ENCODE data around the gene COIL.
"Not testable (repeated sequence)": the region's sequence is repeated elsewhere in the genome, so short reads cannot be mapped to it uniquely, and the experiment has no call there.

The COIL gene

GRCh38 chr17:56995766-56996165, 34.9 kb upstream of the COIL start:
- Histone ChIP-seq H3K4me1 (ENCODE audit: control insufficient read depth, insufficient read depth, low read length) (no peaks in the 10 kb centered on the region), H3K4me3 (ENCODE audit: insufficient read depth, low read depth, low read length) (no peak overlapping the region), H3K27ac (ENCODE audit: insufficient read depth, low read depth, low read length, poor library complexity, severe bottlenecking) (no peak overlapping the region), H3K9me3 (ENCODE audit: control insufficient read depth, low read length) (no peaks in the 10 kb centered on the region), H3K36me3 (ENCODE audit: control insufficient read depth, insufficient read depth, low read length) (peaks cover 4% of the 10 kb centered on the region), H3K27me3 (ENCODE audit: control insufficient read depth, insufficient read depth, low read length, poor library complexity, severe bottlenecking) (no peaks in the 10 kb centered on the region)
- WGBS, 2 experiments, result 88 to 94% methylated on average over 1 of the region's 1 CpG

- WGBS, 2 experiments, result 95 to 96% methylated on average over 4 of the region's 4 CpGs
- no peaks in the 10 kb centered on the region for H3K9me3 ChIP-seq (ENCODE audit: control insufficient read depth, low read length)
- H3K27ac ChIP-seq (ENCODE audit: insufficient read depth, low read depth, low read length, poor library complexity, severe bottlenecking), result no peak overlapping the region
- H3K36me3 ChIP-seq (ENCODE audit: control insufficient read depth, insufficient read depth, low read length), result peaks cover 4% of the 10 kb centered on the region
- no peak overlapping the region for H3K4me3 ChIP-seq (ENCODE audit: insufficient read depth, low read depth, low read length)
- H3K4me1 ChIP-seq (ENCODE audit: control insufficient read depth, insufficient read depth, low read length), result no peaks in the 10 kb centered on the region
- no peaks in the 10 kb centered on the region for H3K27me3 ChIP-seq (ENCODE audit: control insufficient read depth, insufficient read depth, low read length, poor library complexity, severe bottlenecking)
Measured at GRCh38 chr17:56994009-56994792, 33.4 kb upstream of the COIL start.

- no peaks in the 10 kb centered on the region for H3K9me3 ChIP-seq (ENCODE audit: control insufficient read depth, low read length)
- no peak overlapping the region for H3K4me3 ChIP-seq (ENCODE audit: insufficient read depth, low read depth, low read length)
- H3K36me3 ChIP-seq (ENCODE audit: control insufficient read depth, insufficient read depth, low read length), result peaks cover 4% of the 10 kb centered on the region
- no peaks in the 10 kb centered on the region for H3K4me1 ChIP-seq (ENCODE audit: control insufficient read depth, insufficient read depth, low read length)
- WGBS, 2 experiments, result 95 to 100% methylated on average over 1 of the region's 1 CpG
- no peak overlapping the region for H3K27ac ChIP-seq (ENCODE audit: insufficient read depth, low read depth, low read length, poor library complexity, severe bottlenecking)
- H3K27me3 ChIP-seq (ENCODE audit: control insufficient read depth, insufficient read depth, low read length, poor library complexity, severe bottlenecking), result no peaks in the 10 kb centered on the region
Measured at GRCh38 chr17:56992364-56992763, 31.5 kb upstream of the COIL start.

GRCh38 chr17:56988901-56989572, 28.2 kb upstream of the COIL start:
- Histone ChIP-seq H3K27ac (ENCODE audit: insufficient read depth, low read depth, low read length, poor library complexity, severe bottlenecking) (no peak overlapping the region), H3K36me3 (ENCODE audit: control insufficient read depth, insufficient read depth, low read length) (peaks cover 5% of the 10 kb centered on the region), H3K4me1 (ENCODE audit: control insufficient read depth, insufficient read depth, low read length) (no peaks in the 10 kb centered on the region), H3K9me3 (ENCODE audit: control insufficient read depth, low read length) (no peaks in the 10 kb centered on the region), H3K27me3 (ENCODE audit: control insufficient read depth, insufficient read depth, low read length, poor library complexity, severe bottlenecking) (no peaks in the 10 kb centered on the region), H3K4me3 (ENCODE audit: insufficient read depth, low read depth, low read length) (no peak overlapping the region)
- WGBS, 2 experiments, result 92 to 93% methylated on average over 4 of the region's 4 CpGs

DNA sequence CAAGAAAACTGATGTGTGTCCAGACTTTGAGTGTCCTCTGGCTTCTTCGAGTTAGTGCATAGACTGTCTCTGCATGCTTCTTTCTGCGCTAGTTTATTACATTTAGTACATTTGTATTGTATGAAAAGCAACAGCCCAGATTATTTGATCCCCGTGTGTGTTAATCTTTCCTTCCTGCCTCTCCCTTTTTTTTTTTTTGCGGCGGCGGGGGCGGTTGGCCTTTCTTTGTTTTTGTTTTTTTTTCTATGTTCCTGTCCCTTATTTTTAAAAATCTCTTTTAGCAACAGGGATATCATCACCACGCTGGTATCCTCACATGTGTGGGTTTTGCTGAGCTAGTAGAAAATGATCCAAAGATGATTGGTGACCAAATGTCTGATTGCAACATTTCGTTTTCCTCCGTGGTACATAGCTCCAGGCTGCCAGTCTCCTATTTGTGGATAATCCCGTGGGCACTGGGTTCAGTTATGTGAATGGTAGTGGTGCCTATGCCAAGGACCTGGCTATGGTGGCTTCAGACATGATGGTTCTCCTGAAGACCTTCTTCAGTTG, 26.5 kb upstream of the COIL start:
- Histone ChIP-seq H3K9me3 (ENCODE audit: control insufficient read depth, low read length) (no peaks in the 10 kb centered on the region), H3K36me3 (ENCODE audit: control insufficient read depth, insufficient read depth, low read length) (peaks cover 5% of the 10 kb centered on the region), H3K27me3 (ENCODE audit: control insufficient read depth, insufficient read depth, low read length, poor library complexity, severe bottlenecking) (no peaks in the 10 kb centered on the region), H3K4me3 (ENCODE audit: insufficient read depth, low read depth, low read length) (no peak overlapping the region), H3K4me1 (ENCODE audit: control insufficient read depth, insufficient read depth, low read length) (peaks cover 8% of the 10 kb centered on the region), H3K27ac (ENCODE audit: insufficient read depth, low read depth, low read length, poor library complexity, severe bottlenecking) (no peak overlapping the region)
- WGBS, 2 experiments, result 93 to 96% methylated on average over 11 of the region's 11 CpGs

DNA sequence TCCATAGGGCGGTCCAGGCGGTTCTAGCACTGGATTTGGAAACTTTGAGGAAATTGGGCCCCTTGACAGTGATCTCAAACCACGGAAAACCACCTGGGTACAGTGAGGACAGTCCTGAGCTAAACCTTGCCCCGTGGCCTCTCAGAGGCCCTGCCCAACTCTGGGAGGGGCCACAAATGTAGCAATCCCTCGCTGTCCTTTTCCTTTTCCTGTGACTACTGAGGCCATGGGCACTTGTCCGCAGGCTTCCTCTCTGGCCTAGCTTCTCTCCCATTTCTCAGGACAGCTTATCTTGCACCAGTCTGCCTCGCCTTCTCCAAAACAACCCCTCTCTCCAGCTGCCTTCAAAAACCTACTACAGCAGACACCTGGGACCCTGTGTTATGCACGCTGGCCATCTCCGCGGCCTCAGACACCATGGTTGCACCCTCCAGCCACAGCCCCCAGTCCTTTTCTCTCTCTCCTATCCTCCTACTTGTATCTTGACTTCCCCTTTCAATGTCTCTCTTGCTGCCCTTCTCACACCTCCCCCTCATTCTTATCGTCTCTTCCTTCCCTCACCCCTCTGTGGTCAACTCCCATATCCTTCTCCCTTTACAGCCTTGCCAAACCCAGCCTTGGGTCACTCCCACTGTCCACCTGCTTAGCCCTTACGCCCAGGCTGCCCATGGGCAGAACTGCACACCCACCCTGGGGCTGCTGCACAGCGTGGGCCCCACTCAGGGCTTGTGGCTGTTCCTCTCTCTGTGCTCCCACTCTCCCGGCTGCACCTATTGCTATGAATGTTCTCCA, 24.7 kb upstream of the COIL start:
- peaks cover 5% of the 10 kb centered on the region for H3K36me3 ChIP-seq (ENCODE audit: control insufficient read depth, insufficient read depth, low read length)
- H3K4me3 ChIP-seq (ENCODE audit: insufficient read depth, low read depth, low read length), result no peak overlapping the region
- H3K9me3 ChIP-seq (ENCODE audit: control insufficient read depth, low read length), result no peaks in the 10 kb centered on the region
- H3K27ac ChIP-seq (ENCODE audit: insufficient read depth, low read depth, low read length, poor library complexity, severe bottlenecking), result no peak overlapping the region
- H3K4me1 ChIP-seq (ENCODE audit: control insufficient read depth, insufficient read depth, low read length), result peaks cover 14% of the 10 kb centered on the region
- 92 to 94% methylated on average over 14 of the region's 14 CpGs for WGBS, 2 experiments
- no peaks in the 10 kb centered on the region for H3K27me3 ChIP-seq (ENCODE audit: control insufficient read depth, insufficient read depth, low read length, poor library complexity, severe bottlenecking)

DNA sequence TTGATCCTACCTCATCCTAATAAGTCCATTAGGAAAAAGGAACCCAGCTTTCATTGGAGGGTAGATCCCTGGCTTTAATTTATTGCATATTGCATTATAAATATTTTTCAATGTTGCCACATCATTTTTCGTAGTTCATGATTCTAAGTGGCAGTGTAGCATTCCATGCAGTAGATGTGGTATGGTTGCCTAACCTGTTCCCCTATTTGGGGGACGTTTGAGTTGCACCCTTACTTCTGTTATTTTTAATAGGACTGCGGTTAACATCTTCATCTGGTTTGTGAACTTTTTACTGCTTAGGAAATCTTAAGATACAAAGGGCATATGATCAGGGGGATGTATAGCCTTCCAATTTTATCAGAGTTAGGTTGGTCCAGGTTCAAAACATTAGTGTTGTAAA, 22.5 kb upstream of the COIL start:
- Histone ChIP-seq H3K36me3 (ENCODE audit: control insufficient read depth, insufficient read depth, low read length) (peaks cover 5% of the 10 kb centered on the region), H3K27me3 (ENCODE audit: control insufficient read depth, insufficient read depth, low read length, poor library complexity, severe bottlenecking) (no peaks in the 10 kb centered on the region)
- WGBS, 2 experiments, result 91 to 100% methylated on average over 3 of the region's 3 CpGs

DNA sequence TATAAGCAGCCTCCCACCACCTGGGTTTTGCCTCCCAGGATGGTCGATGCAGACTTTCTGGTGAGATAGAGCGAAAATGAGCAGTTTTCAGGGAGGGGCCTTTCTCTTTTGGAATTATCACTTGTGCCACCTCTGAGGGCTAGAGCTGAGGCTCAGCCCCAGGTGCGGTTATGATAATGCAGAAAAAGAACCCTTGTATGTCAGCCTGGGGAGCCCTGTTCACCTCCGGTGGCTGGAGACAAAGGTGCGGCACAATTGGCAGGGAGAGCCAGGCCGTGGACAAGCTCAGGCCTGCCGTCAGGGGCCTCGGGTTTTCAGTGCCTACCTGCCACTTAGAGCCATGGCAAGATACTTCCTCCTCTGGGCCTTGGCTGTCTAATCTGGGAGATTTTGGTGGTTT, 21.5 kb upstream of the COIL start:
- Histone ChIP-seq H3K36me3 (ENCODE audit: control insufficient read depth, insufficient read depth, low read length) (peaks cover 5% of the 10 kb centered on the region), H3K9me3 (ENCODE audit: control insufficient read depth, low read length) (no peaks in the 10 kb centered on the region), H3K4me1 (ENCODE audit: control insufficient read depth, insufficient read depth, low read length) (peaks cover 14% of the 10 kb centered on the region), H3K27me3 (ENCODE audit: control insufficient read depth, insufficient read depth, low read length, poor library complexity, severe bottlenecking) (peaks cover under 1% of the 10 kb centered on the region), H3K27ac (ENCODE audit: insufficient read depth, low read depth, low read length, poor library complexity, severe bottlenecking) (no peak overlapping the region), H3K4me3 (ENCODE audit: insufficient read depth, low read depth, low read length) (no peak overlapping the region)
- WGBS, 2 experiments, result 83 to 88% methylated on average over 8 of the region's 8 CpGs

More for the DNA sequence above, 22.5 kb upstream of the COIL start:
- Histone ChIP-seq H3K9me3 (ENCODE audit: control insufficient read depth, low read length) (no peaks in the 10 kb centered on the region), H3K4me1 (ENCODE audit: control insufficient read depth, insufficient read depth, low read length) (peaks cover 14% of the 10 kb centered on the region), H3K4me3 (ENCODE audit: insufficient read depth, low read depth, low read length) (no peak overlapping the region), H3K27ac (ENCODE audit: insufficient read depth, low read depth, low read length, poor library complexity, severe bottlenecking) (no peak overlapping the region)

- H3K4me1 ChIP-seq (ENCODE audit: control insufficient read depth, insufficient read depth, low read length), result peaks cover 14% of the 10 kb centered on the region
- H3K27me3 ChIP-seq (ENCODE audit: control insufficient read depth, insufficient read depth, low read length, poor library complexity, severe bottlenecking); H3K4me3 ChIP-seq (ENCODE audit: insufficient read depth, low read depth, low read length); H3K9me3 ChIP-seq (ENCODE audit: control insufficient read depth, low read length); H3K27ac ChIP-seq (ENCODE audit: insufficient read depth, low read depth, low read length, poor library complexity, severe bottlenecking); H3K36me3 ChIP-seq (ENCODE audit: control insufficient read depth, insufficient read depth, low read length): not testable (repeated sequence)
- WGBS, 2 experiments, result 89 to 96% methylated on average over 8 to 12 of the region's 12 CpGs
Measured at GRCh38 chr17:56980526-56980925, 19.7 kb upstream of the COIL start.

DNA sequence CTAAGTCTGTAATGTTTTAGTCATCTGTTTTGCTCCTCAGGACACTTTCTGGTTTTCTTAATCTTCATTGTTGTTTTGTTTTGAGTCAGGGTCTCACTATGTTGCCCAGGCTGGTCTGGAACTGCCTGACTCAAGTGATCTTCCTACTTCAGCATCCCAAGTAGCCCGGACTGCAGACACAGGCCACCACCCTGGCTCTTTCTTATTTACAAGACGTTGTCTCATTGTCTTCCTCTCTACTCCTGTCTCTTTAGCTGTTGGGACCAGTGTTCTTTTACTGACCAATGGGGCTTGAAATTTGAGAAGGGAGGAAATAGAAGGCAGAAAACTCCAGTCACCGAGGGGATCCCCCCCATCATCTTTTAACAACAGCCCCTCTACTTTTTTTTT, 18.2 kb upstream of the COIL start:
- Histone ChIP-seq H3K36me3 (ENCODE audit: control insufficient read depth, insufficient read depth, low read length) (no peaks in the 10 kb centered on the region), H3K27me3 (ENCODE audit: control insufficient read depth, insufficient read depth, low read length, poor library complexity, severe bottlenecking) (peaks cover 6% of the 10 kb centered on the region), H3K4me3 (ENCODE audit: insufficient read depth, low read depth, low read length) (no peak overlapping the region), H3K9me3 (ENCODE audit: control insufficient read depth, low read length) (no peaks in the 10 kb centered on the region), H3K4me1 (ENCODE audit: control insufficient read depth, insufficient read depth, low read length) (peaks cover 14% of the 10 kb centered on the region), H3K27ac (ENCODE audit: insufficient read depth, low read depth, low read length, poor library complexity, severe bottlenecking) (peak overlapping the region; percentile 27)
- 20% methylated on average over 2 of the region's 3 CpGs for WGBS, 2 experiments
